ENCODE measurements around the gene NUTM2G. TPM values are rescaled to one million over a fixed set of nuclear protein-coding genes. Genes with fewer than 3 reads are reported as not detected.
"Not testable (repeated sequence)": the region's sequence is repeated elsewhere in the genome, so short reads cannot be mapped to it uniquely, and the experiment has no call there.

NUTM2G gene
- total and polyA plus RNA-seq, 2 of the 4 experiments (the other 2 are of a cell fraction): not detected

- H4K8ac ChIP-seq (ENCODE audit: low read depth in 2 of 2, low read length in 2 of 2); H3K27ac ChIP-seq (ENCODE audit: insufficient read depth, low read length); H3K56ac ChIP-seq (ENCODE audit: extremely low read depth, insufficient read depth, low read length); dilution Hi-C loops (cut with HindIII; ENCODE audit: low sequenced_read_pairs, unreplicated experiment); ATAC-seq (ENCODE audit: low read depth); BruUV-seq (replicated peaks); H3K14ac ChIP-seq (replicated peaks; ENCODE audit: low read depth, low read length); H2BK15ac ChIP-seq (ENCODE audit: low read depth, low read length); H3K27me3 ChIP-seq (ENCODE audit: control insufficient read depth, insufficient read depth, low read length); H3K18ac ChIP-seq (ENCODE audit: low read depth, low read length); H2AK5ac ChIP-seq (ENCODE audit: low read depth, low read length); H2AFZ ChIP-seq (replicated peaks; ENCODE audit: low read length, poor library complexity); H3K4me3 ChIP-seq (ENCODE audit: insufficient read depth, low read depth, low read length); H3K23ac ChIP-seq (ENCODE audit: low read depth, low read length); H2AK9ac ChIP-seq (replicated peaks; ENCODE audit: low read depth, low read length, poor library complexity); H3K4me2 ChIP-seq (ENCODE audit: low read depth, low read length); intact Hi-C loops (cut with micrococcal nuclease); H3K4ac ChIP-seq (ENCODE audit: low read depth, low read length); CTCF ChIA-PET; in situ Hi-C loops (cut with MboI; ENCODE audit: low sequenced_read_pairs); DNase-seq; H4K5ac ChIP-seq (ENCODE audit: low read depth, low read length); H2BK20ac ChIP-seq (ENCODE audit: low read depth, low read length); POLR2A ChIA-PET (ENCODE audit: unreplicated experiment); H3K9me3 ChIP-seq (ENCODE audit: control insufficient read depth, insufficient read depth, low read length); H3K4me1 ChIP-seq (ENCODE audit: control insufficient read depth, insufficient read depth, low read length); H3K9me1 ChIP-seq (ENCODE audit: insufficient read depth, low read length); H2BK5ac ChIP-seq (ENCODE audit: low read depth, low read length, poor library complexity, severe bottlenecking); H2BK120ac ChIP-seq (ENCODE audit: low read depth, low read length); H3K9ac ChIP-seq (ENCODE audit: low read depth, low read length); H4K20me1 ChIP-seq (ENCODE audit: insufficient read depth, low read length); H3K79me1 ChIP-seq (ENCODE audit: low read depth in 1 of 2, low read length in 2 of 2); H4K91ac ChIP-seq (ENCODE audit: insufficient read depth, low read depth, low read length); H3K36me3 ChIP-seq (ENCODE audit: control insufficient read depth, insufficient read depth, low read length): not testable (repeated sequence)
- no CpG with 5 or more reads among the region's 7 CpGs for WGBS, 2 experiments (ENCODE audit: extremely low coverage in 2 of 2, insufficient read length in 1 of 2)
These were observed 55.0 kb downstream of the NUTM2G start for GRCh38 chr9:96983496-96984122.

- H3K4ac ChIP-seq (ENCODE audit: low read depth, low read length); H3K36me3 ChIP-seq (ENCODE audit: control insufficient read depth, insufficient read depth, low read length); H4K8ac ChIP-seq (ENCODE audit: low read depth in 2 of 2, low read length in 2 of 2); BruUV-seq (replicated peaks); H3K4me2 ChIP-seq (ENCODE audit: low read depth, low read length); H3K14ac ChIP-seq (replicated peaks; ENCODE audit: low read depth, low read length); H3K18ac ChIP-seq (ENCODE audit: low read depth, low read length); H3K4me1 ChIP-seq (ENCODE audit: control insufficient read depth, insufficient read depth, low read length); ATAC-seq (ENCODE audit: low read depth); H3K9ac ChIP-seq (ENCODE audit: low read depth, low read length); H2AFZ ChIP-seq (replicated peaks; ENCODE audit: low read length, poor library complexity); H3K9me3 ChIP-seq (ENCODE audit: control insufficient read depth, insufficient read depth, low read length); H3K27ac ChIP-seq (ENCODE audit: insufficient read depth, low read length); CTCF ChIA-PET; H3K23ac ChIP-seq (ENCODE audit: low read depth, low read length); H4K5ac ChIP-seq (ENCODE audit: low read depth, low read length); H2BK120ac ChIP-seq (ENCODE audit: low read depth, low read length); H2AK9ac ChIP-seq (replicated peaks; ENCODE audit: low read depth, low read length, poor library complexity); H3K4me3 ChIP-seq (ENCODE audit: insufficient read depth, low read depth, low read length); H2AK5ac ChIP-seq (ENCODE audit: low read depth, low read length); H4K20me1 ChIP-seq (ENCODE audit: insufficient read depth, low read length); H3K79me1 ChIP-seq (ENCODE audit: low read depth in 1 of 2, low read length in 2 of 2); intact Hi-C loops (cut with micrococcal nuclease); H3K9me1 ChIP-seq (ENCODE audit: insufficient read depth, low read length); H3K27me3 ChIP-seq (ENCODE audit: control insufficient read depth, insufficient read depth, low read length); H3K56ac ChIP-seq (ENCODE audit: extremely low read depth, insufficient read depth, low read length); dilution Hi-C loops (cut with HindIII; ENCODE audit: low sequenced_read_pairs, unreplicated experiment); H4K91ac ChIP-seq (ENCODE audit: insufficient read depth, low read depth, low read length); H2BK5ac ChIP-seq (ENCODE audit: low read depth, low read length, poor library complexity, severe bottlenecking); DNase-seq; in situ Hi-C loops (cut with MboI; ENCODE audit: low sequenced_read_pairs); H2BK15ac ChIP-seq (ENCODE audit: low read depth, low read length); POLR2A ChIA-PET (ENCODE audit: unreplicated experiment); H2BK20ac ChIP-seq (ENCODE audit: low read depth, low read length): not testable (repeated sequence)
- WGBS, 2 experiments (ENCODE audit: extremely low coverage in 2 of 2, insufficient read length in 1 of 2): no CpG with 5 or more reads among the region's 3 CpGs
These were observed 55.5 kb downstream of the NUTM2G start for GRCh38 chr9:96984139-96984538.
